Right ventricle myocardium inferior (tissue), 1 donor: ENCODE data around the gene AMN. TPM values are rescaled to one million over a fixed set of nuclear protein-coding genes. Genes with fewer than 3 reads are reported as not detected.
"Not testable (repeated sequence)": the region's sequence is repeated elsewhere in the genome, so short reads cannot be mapped to it uniquely, and the experiment has no call there.

Experiments
- ATAC-seq: fragments of 200-7000 bp; cut with Tn5 transposase; one replicate; pipeline ENCODE4 v1.9.1; 2020; ENCODE audit warnings: mild to moderate bottlenecking, moderate library complexity
- DNase-seq: peaks from one replicate; pipeline ENCODE4 v3.0.0; 2021; ENCODE audit errors: missing footprints
- intact Hi-C: fragments of 100-400 bp; cut with DNase I; formaldehyde crosslinking; loops from one replicate; pipeline ENCODE4 v1.11.0; 2022
- total RNA-seq: library from RNA; stranded (reverse); fragmentation: NEBNext Ultra II Directional; extraction: Animal tissue kit (Norgen Biotek cat#: 25700); gene quantifications from one replicate; pipeline ENCODE4 v1.2.1, GENCODE V29; 2021
- donor health status: DM: no; HTN: yes; CAD: no; lungs with severe emphysema.

Gene AMN
- total RNA-seq, 1 donor from 2014 or later = 0.14 TPM

GRCh38 chr14:102924632-102925588 is 2.4 kb downstream of the AMN start:
- DNase-seq (peak; percentile 21), ATAC-seq (no peak)
- intact Hi-C loops = no loop called here

DNA sequence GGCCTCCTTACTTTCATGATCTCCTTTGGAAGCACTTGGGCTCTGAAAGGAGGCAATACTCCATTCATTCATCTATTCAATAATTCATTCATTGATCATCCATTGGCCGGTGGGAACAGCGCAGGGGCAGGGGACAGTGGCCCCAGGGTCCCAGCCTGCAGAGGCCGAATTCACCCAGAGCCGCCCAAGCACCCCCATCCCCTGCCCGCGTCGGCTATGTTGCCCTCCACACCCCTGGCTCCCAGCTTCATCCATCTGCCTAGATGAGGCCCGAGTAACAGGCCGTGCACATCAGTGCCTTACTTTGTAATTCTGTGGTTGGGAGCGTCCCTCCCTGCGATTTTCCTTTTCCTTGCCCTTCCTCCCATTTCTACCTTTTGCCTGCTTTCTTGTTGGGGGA is 3.2 kb downstream of the AMN start:
- DNase-seq = no peak
- intact Hi-C loops = no loop called here
- ATAC-seq = no peak

DNA sequence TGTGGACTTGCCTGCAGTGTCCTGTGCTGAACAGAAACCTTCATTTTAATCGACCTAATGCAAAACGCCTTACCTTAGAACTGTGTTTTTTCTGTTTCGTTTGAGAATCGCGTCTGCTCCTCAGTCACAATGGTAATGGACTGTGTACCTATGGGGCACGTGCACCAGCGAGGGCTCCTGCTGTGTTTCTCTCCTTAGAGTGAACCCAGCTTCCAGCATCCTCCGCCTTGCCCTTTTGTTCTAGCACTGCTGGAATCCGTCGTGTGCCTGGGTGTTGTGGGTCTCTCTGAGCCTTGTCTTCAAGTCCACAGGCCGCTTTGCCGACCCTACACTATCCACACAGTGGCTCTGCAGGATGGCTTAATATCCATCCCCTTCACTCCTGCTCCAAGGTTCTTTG is 3.6 kb downstream of the AMN start:
- no peak for ATAC-seq
- intact Hi-C loops = no loop called here
- peak; percentile 9 for DNase-seq

DNA sequence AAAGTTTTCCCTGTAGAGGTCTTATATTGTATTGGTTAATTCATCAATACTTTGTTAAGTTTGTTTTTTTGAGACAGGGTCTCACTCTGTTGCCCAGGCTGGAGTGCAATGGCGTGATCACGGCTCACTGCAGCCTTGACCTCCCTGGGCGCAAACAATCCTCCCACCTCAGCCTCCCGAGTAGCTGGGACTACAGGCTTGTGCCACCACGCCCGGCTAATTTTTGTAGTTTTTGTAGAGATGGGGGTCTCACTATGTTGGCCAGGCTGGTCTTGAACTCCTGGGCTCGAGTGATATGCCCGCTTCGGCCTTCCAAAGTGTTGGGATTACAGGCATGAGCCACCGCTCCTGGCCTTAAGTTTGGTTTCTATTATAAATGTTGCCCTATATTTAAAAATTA is 4.4 kb downstream of the AMN start:
- intact Hi-C loops, ATAC-seq: not testable (repeated sequence)

DNA sequence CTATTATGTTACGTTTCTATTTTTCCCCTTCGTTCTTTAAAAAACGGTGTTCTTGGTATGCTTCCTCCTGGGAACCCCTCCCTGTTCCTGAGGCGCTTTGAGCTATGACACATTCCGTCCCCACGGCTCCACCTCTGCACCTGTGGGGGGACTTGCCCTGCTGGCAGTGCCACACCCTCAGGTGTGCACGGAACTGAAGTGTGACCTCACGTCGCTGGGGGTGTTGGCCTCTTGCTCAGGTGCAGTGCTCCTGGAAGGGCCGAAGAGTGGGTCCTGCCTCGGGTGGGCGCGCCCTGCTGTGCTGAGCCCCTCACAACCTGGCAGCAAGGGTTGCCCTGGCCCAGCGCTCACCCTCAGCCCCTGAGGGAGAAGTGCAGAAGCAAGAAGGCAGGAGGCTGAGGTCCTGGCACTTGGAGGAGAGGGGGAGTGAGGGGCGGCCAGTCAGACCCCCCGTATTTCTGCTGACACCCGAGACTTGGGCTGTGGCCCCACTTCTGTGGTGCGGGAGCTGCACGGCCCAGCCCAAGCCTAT is 4.9 kb downstream of the AMN start:
- intact Hi-C loops = no loop called here
- ATAC-seq = no peak
- DNase-seq = no peak

More for the DNA sequence above, 4.4 kb downstream of the AMN start:
- peak; percentile 45 for DNase-seq

DNA sequence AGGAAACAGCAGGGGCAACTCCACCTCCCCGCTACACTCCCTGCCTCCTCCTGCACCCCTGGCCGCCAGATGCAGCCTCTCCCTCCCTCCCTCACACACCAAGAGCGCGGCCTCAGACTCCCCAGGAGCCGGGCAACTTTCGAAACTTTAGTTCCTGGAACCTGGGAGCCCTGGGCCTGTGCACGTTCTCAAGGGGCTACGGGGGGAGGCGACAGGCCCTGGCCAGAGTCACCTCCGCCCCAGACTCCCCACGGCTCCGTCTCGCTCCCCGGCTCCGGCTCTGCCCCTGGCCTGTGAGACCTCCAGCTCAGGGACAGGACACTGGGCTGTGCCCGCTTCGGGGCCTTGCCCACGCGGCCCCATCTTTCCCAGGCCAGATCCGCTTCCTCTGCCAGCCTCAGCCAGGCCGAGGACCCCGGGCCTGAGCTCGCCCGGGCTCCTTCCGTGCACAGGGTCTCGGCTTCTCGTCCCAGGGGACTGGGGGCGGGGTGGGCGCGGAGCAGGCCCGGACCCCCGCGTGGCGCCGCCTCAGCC is 5.5 kb downstream of the AMN start:
- ATAC-seq = peak; percentile 3
- no peak for DNase-seq
- intact Hi-C loops = no loop called here

- ATAC-seq = peak; percentile 69
- intact Hi-C loops = no loop called here
Observed at GRCh38 chr14:102928412-102929240, 6.2 kb downstream of the AMN start.

GRCh38 chr14:102929241-102930137 is 7.0 kb downstream of the AMN start:
- no peak for DNase-seq

More at GRCh38 chr14:102928412-102929240, 6.2 kb downstream of the AMN start:
- no peak for DNase-seq

GRCh38 chr14:102930138-102930752 is 7.8 kb downstream of the AMN start:
- DNase-seq (no peak), ATAC-seq (no peak)
- intact Hi-C loops = no loop called here

More at GRCh38 chr14:102929241-102930137, 7.0 kb downstream of the AMN start:
- intact Hi-C loops = no loop called here
- no peak for ATAC-seq

GRCh38 chr14:102930753-102931579 is 8.5 kb downstream of the AMN start:
- intact Hi-C loops = no loop called here
- DNase-seq = peak; percentile 33
- no peak for ATAC-seq

- ATAC-seq (no peak), DNase-seq (peak; percentile 63)
Observed at GRCh38 chr14:102931580-102932285, 9.3 kb downstream of the AMN start.

GRCh38 chr14:102932484-102933248 is 10.2 kb downstream of the AMN start:
- intact Hi-C loops = no loop called here
- ATAC-seq (no peak), DNase-seq (peak; percentile 33)

More at GRCh38 chr14:102931580-102932285, 9.3 kb downstream of the AMN start:
- intact Hi-C loops = no loop called here

DNA sequence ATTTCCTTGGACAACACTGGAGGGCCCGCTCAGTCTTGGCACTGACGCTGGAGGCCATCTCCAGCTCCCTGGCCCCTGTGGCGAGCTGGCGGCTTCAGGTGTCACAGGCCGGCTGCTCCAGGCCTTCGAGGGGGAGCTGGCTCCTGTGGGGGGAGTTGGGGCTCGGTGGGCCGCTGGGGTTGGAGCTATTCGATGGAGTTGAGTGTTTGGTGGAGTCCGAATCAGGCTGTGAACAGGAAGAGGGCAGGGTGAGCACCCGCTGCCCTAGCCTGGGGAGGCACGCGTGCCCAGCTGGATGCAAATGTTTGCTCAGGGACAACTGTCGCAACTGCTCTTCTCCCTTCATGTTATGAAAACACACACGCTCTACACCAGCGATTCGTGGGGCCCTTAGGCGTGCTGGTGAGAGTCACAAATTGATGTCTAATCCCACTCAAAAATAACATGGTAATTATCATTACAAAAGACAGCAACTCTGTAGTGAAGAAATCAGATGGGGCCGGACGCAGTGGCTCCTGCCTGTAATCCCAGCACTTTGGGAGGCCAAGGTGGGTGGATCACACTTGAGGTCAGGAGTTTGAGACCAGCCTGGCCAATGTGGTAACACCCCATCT is 11.3 kb downstream of the AMN start:
- intact Hi-C loops = no loop called here

GRCh38 chr14:102935756-102936155 is 13.3 kb downstream of the AMN start:
- no peak for ATAC-seq
- intact Hi-C loops = no loop called here
- DNase-seq = no peak

More for the DNA sequence above, 11.3 kb downstream of the AMN start:
- DNase-seq (peak; percentile 35), ATAC-seq (no peak)
